NCI-H2029 (cell line): ENCODE results near the gene CLIP2.
A peak's percentile ranks its signal among the peaks of the same experiment; 100 is the strongest.
"Not testable (repeated sequence)": the region's sequence is repeated elsewhere in the genome, so short reads cannot be mapped to it uniquely, and the experiment has no call there.

Source experiments
- DNase-seq: peaks from one replicate; lab custom pipeline; 2025; lab: John Stamatoyannopoulos, UW

Gene CLIP2

GRCh38 chr7:74430961-74431466 is 141.8 kb downstream of the CLIP2 start:
- DNase-seq: no peak

GRCh38 chr7:74437291-74437571 is 148.0 kb downstream of the CLIP2 start:
- DNase-seq: not testable (repeated sequence)

- no peak for DNase-seq
Measured at GRCh38 chr7:74438327-74438726, 149.1 kb downstream of the CLIP2 start.

- no peak for DNase-seq
Measured at GRCh38 chr7:74439541-74439940, 150.3 kb downstream of the CLIP2 start.

- not testable (repeated sequence) for DNase-seq
Measured at GRCh38 chr7:74440143-74440542, 150.9 kb downstream of the CLIP2 start.

GRCh38 chr7:74441801-74442200 is 152.6 kb downstream of the CLIP2 start:
- no peak for DNase-seq

GRCh38 chr7:74443543-74444247 is 154.5 kb downstream of the CLIP2 start:
- DNase-seq: no peak

GRCh38 chr7:74449144-74449543 is 159.9 kb downstream of the CLIP2 start:
- no peak for DNase-seq

- no peak for DNase-seq
Measured at GRCh38 chr7:74449809-74450397, 160.7 kb downstream of the CLIP2 start.

GRCh38 chr7:74452748-74453321 is 163.6 kb downstream of the CLIP2 start:
- no peak for DNase-seq

GRCh38 chr7:74453322-74454011 is 164.3 kb downstream of the CLIP2 start, which contains the start of gene GTF2IRD1:
TSS of gene GTF2IRD1 (plus strand) at chr7:74453906. CDS start at chr7:74508081, 54,175 bp downstream.
- peak; percentile 27 for DNase-seq

- no peak for DNase-seq
Measured at GRCh38 chr7:74454021-74454924, 165.1 kb downstream of the CLIP2 start.

- DNase-seq: no peak
Measured at GRCh38 chr7:74454925-74455288, 165.7 kb downstream of the CLIP2 start.

GRCh38 chr7:74455291-74455804 is 166.1 kb downstream of the CLIP2 start:
- DNase-seq: no peak
